Right kidney (tissue), 1 donor: Measurements from ENCODE around the gene TACC2.

ENCODE experiments used
- DNase-seq: peaks from one replicate; pipeline ENCODE4 v3.0.0-alpha.2; 2016

TACC2 gene

GRCh38 chr10:122281018-122281626 is 292.2 kb downstream of the TACC2 start:
- no peak for DNase-seq

- DNase-seq = no peak
Observed at GRCh38 chr10:122281751-122282150, 292.8 kb downstream of the TACC2 start.

GRCh38 chr10:122282253-122282671 is 293.3 kb downstream of the TACC2 start:
- no peak for DNase-seq

GRCh38 chr10:122282909-122283308 is 293.9 kb downstream of the TACC2 start:
- no peak for DNase-seq

GRCh38 chr10:122285506-122286444 is 296.8 kb downstream of the TACC2 start:
- no peak for DNase-seq

GRCh38 chr10:122286867-122287266 is 297.9 kb downstream of the TACC2 start:
- DNase-seq = no peak

- DNase-seq = no peak
Observed at GRCh38 chr10:122287570-122287969, 298.6 kb downstream of the TACC2 start.

GRCh38 chr10:122288262-122288661 is 299.3 kb downstream of the TACC2 start:
- no peak for DNase-seq

- DNase-seq = no peak
Observed at GRCh38 chr10:122288917-122289316, 300.0 kb downstream of the TACC2 start.

GRCh38 chr10:122290334-122290733 is 301.4 kb downstream of the TACC2 start:
- no peak for DNase-seq

GRCh38 chr10:122290833-122291532 is 302.0 kb downstream of the TACC2 start:
- DNase-seq = no peak

- no peak for DNase-seq
Observed at GRCh38 chr10:122291739-122292138, 302.8 kb downstream of the TACC2 start.

- DNase-seq = no peak
Observed at GRCh38 chr10:122292376-122292775, 303.4 kb downstream of the TACC2 start.

GRCh38 chr10:122293156-122293960 is 304.4 kb downstream of the TACC2 start:
- no peak for DNase-seq

- DNase-seq = no peak
Observed at GRCh38 chr10:122293961-122294380, 305.0 kb downstream of the TACC2 start.

- DNase-seq = no peak
Observed at GRCh38 chr10:122294511-122295450, 305.8 kb downstream of the TACC2 start.

- DNase-seq = no peak
Observed at GRCh38 chr10:122295451-122295809, 306.5 kb downstream of the TACC2 start.

- DNase-seq = no peak
Observed at GRCh38 chr10:122296363-122297120, 307.6 kb downstream of the TACC2 start.

- no peak for DNase-seq
Observed at GRCh38 chr10:122297583-122297982, 308.6 kb downstream of the TACC2 start.

- DNase-seq = no peak
Observed at GRCh38 chr10:122298206-122298597, 309.2 kb downstream of the TACC2 start.
